ENCODE results near the gene GPBAR1. TPM values are rescaled to one million over a fixed set of nuclear protein-coding genes. Genes with fewer than 3 reads are reported as not detected.
A peak's percentile ranks its signal among the peaks of the same experiment; 100 is the strongest.

Gene GPBAR1
- total RNA-seq, 1 experiment from 2014 or later = not detected

GRCh38 chr2:218277921-218278320, 17.1 kb downstream of the GPBAR1 start:
- in situ Hi-C loops (cut with HindIII; ENCODE audit: low pct_unique_long_range_greater_than_20kb, low sequenced_read_pairs) = no loop called here
- no peak for DNase-seq (ENCODE audit: low read depth)

GRCh38 chr2:218278531-218279360, 17.9 kb downstream of the GPBAR1 start:
- in situ Hi-C loops (cut with HindIII; ENCODE audit: low pct_unique_long_range_greater_than_20kb, low sequenced_read_pairs) = no loop called here
- no peak for DNase-seq (ENCODE audit: low read depth)

GRCh38 chr2:218280260-218280870, 19.6 kb downstream of the GPBAR1 start:
- DNase-seq (ENCODE audit: low read depth) = no peak
- in situ Hi-C loops (cut with HindIII; ENCODE audit: low pct_unique_long_range_greater_than_20kb, low sequenced_read_pairs) = no loop called here

GRCh38 chr2:218281449-218281848, 20.6 kb downstream of the GPBAR1 start:
- in situ Hi-C loops (cut with HindIII; ENCODE audit: low pct_unique_long_range_greater_than_20kb, low sequenced_read_pairs) = no loop called here
- no peak for DNase-seq (ENCODE audit: low read depth)

GRCh38 chr2:218282173-218282991, 21.6 kb downstream of the GPBAR1 start:
- in situ Hi-C loops (cut with HindIII; ENCODE audit: low pct_unique_long_range_greater_than_20kb, low sequenced_read_pairs) = no loop called here
- DNase-seq (ENCODE audit: low read depth) = no peak

- peak; percentile 39 for DNase-seq (ENCODE audit: low read depth)
- in situ Hi-C loops (cut with HindIII; ENCODE audit: low pct_unique_long_range_greater_than_20kb, low sequenced_read_pairs) = no loop called here
Measured at GRCh38 chr2:218284106-218284811, 23.4 kb downstream of the GPBAR1 start.

- in situ Hi-C loops (cut with HindIII; ENCODE audit: low pct_unique_long_range_greater_than_20kb, low sequenced_read_pairs) = no loop called here
- DNase-seq (ENCODE audit: low read depth) = no peak
Measured at GRCh38 chr2:218285604-218286003, 24.8 kb downstream of the GPBAR1 start.

GRCh38 chr2:218286570-218287459, 26.0 kb downstream of the GPBAR1 start:
- peak; percentile 95 for DNase-seq (ENCODE audit: low read depth)
- in situ Hi-C loops (cut with HindIII; ENCODE audit: low pct_unique_long_range_greater_than_20kb, low sequenced_read_pairs) = no loop called here

- in situ Hi-C loops (cut with HindIII; ENCODE audit: low pct_unique_long_range_greater_than_20kb, low sequenced_read_pairs) = no loop called here
- peak; percentile 36 for DNase-seq (ENCODE audit: low read depth)
Measured at GRCh38 chr2:218289639-218290315, 29.0 kb downstream of the GPBAR1 start.

GRCh38 chr2:218290316-218291261, 29.8 kb downstream of the GPBAR1 start:
- DNase-seq (ENCODE audit: low read depth) = no peak
- in situ Hi-C loops (cut with HindIII; ENCODE audit: low pct_unique_long_range_greater_than_20kb, low sequenced_read_pairs) = no loop called here

- in situ Hi-C loops (cut with HindIII; ENCODE audit: low pct_unique_long_range_greater_than_20kb, low sequenced_read_pairs) = no loop called here
- no peak for DNase-seq (ENCODE audit: low read depth)
Measured at GRCh38 chr2:218291318-218292047, 30.7 kb downstream of the GPBAR1 start.

GRCh38 chr2:218292048-218293014, 31.5 kb downstream of the GPBAR1 start, which contains the start of gene TMBIM1:
Gene TMBIM1 (minus strand): TSS chr2:218292503. CDS start chr2:218282141, 10,362 bp downstream.
- in situ Hi-C loops (cut with HindIII; ENCODE audit: low pct_unique_long_range_greater_than_20kb, low sequenced_read_pairs) = no loop called here
- DNase-seq (ENCODE audit: low read depth) = peak; percentile 65

GRCh38 chr2:218293715-218294429, 33.1 kb downstream of the GPBAR1 start:
- DNase-seq (ENCODE audit: low read depth) = no peak
- in situ Hi-C loops (cut with HindIII; ENCODE audit: low pct_unique_long_range_greater_than_20kb, low sequenced_read_pairs) = no loop called here

Data from Caki2 (cell line).